CD4-positive, alpha-beta T cell (primary cell): ENCODE results near the gene COPE. TPM values are rescaled to one million over a fixed set of nuclear protein-coding genes. Genes with fewer than 3 reads are reported as not detected.
"Not testable (repeated sequence)": the region's sequence is repeated elsewhere in the genome, so short reads cannot be mapped to it uniquely, and the experiment has no call there.

Source experiments
- ATAC-seq: fragments of 200-7000 bp; cut with Tn5 transposase; one replicate; pipeline ENCODE4 v1.10.0; 2022; ENCODE audit warnings: mild to moderate bottlenecking; ENCODE audit not compliant: poor library complexity
- CTCF ChIA-PET: fragments of 350-600 bp; sonication (Branson Sonifier 250); formaldehyde crosslinking; loops from one replicate; lab custom pipeline; 2021; ENCODE audit warnings: antibody characterized with exemption, inconsistent platforms; lab: Charles Lee
- POLR2A ChIA-PET: fragments of 350-600 bp; sonication (Branson Sonifier 250); formaldehyde crosslinking; loops from one replicate; lab custom pipeline; 2021; ENCODE audit warnings: antibody characterized with exemption, inconsistent platforms; lab: Charles Lee
- DNase-seq, 14 experiments: peaks; one replicate each; pipeline ENCODE4 v3.0.0-alpha.2; 2013 to 2020; ENCODE audit warnings: mixed read lengths in 2 of 14
- H3K27ac ChIP-seq, 2 donors: one replicate each; pipeline versions ENCODE4 v1.5.1 to v1.7.0; 2013; ENCODE audit warnings: low read length in 2 of 2, low read depth in 1 of 2, mild to moderate bottlenecking in 1 of 2
- H3K27me3 ChIP-seq, 2 experiments: 1 replicate in 1 of 2; 2 replicates in 1 of 2; pipeline versions ENCODE4 v1.6.1 to v1.7.0; 2013; ENCODE audit warnings: low read length in 2 of 2, control low read depth in 1 of 2, mild to moderate bottlenecking in 1 of 2, moderate library complexity in 1 of 2; ENCODE audit not compliant: insufficient read depth in 2 of 2, control insufficient read depth in 1 of 2
- H3K36me3 ChIP-seq: one replicate; pipeline ENCODE4 v1.6.1; 2013; ENCODE audit warnings: low read length, control low read depth; ENCODE audit not compliant: insufficient read depth
- H3K4me1 ChIP-seq: one replicate; pipeline ENCODE4 v1.6.1; 2013; ENCODE audit warnings: low read length, control low read depth; ENCODE audit not compliant: insufficient read depth
- H3K4me3 ChIP-seq: one replicate; pipeline ENCODE4 v1.5.1; 2013; ENCODE audit warnings: mild to moderate bottlenecking, low read length, moderate library complexity
- H3K9me3 ChIP-seq, 2 experiments: 1 replicate in 1 of 2; 2 replicates in 1 of 2; pipeline versions ENCODE4 v1.6.1 to v1.7.0; 2013; ENCODE audit warnings: low read length in 2 of 2, mild to moderate bottlenecking in 2 of 2, control low read depth in 1 of 2, moderate library complexity in 1 of 2; ENCODE audit not compliant: control insufficient read depth in 1 of 2, insufficient read depth in 1 of 2
- H3K27ac Mint-ChIP-seq: one replicate; pipeline ENCODE4 v1.8.0; 2020; ENCODE audit warnings: mixed read lengths
- H3K27me3 Mint-ChIP-seq: one replicate; pipeline ENCODE4 v1.8.0; 2021; ENCODE audit warnings: mixed read lengths
- H3K36me3 Mint-ChIP-seq: one replicate; pipeline ENCODE4 v1.8.0; 2021; ENCODE audit warnings: low read depth, mixed read lengths
- H3K4me1 Mint-ChIP-seq: one replicate; pipeline ENCODE4 v1.8.0; 2021; ENCODE audit warnings: low read depth, mixed read lengths
- H3K4me3 Mint-ChIP-seq: one replicate; pipeline ENCODE4 v1.8.0; 2020; ENCODE audit warnings: mild to moderate bottlenecking, mixed read lengths
- H3K9me3 Mint-ChIP-seq: one replicate; pipeline ENCODE4 v1.8.0; 2020; ENCODE audit warnings: mixed read lengths
- CTCF ChIP-seq: fragments of 200-600 bp; IDR thresholded peaks from one replicate; pipeline ENCODE4 v1.8.0; 2022; ENCODE audit warnings: antibody characterized with exemption, mild to moderate bottlenecking
- intact Hi-C, 2 experiments: fragments of 100-400 bp; cut with DNase I in 1 of 2; cut with micrococcal nuclease in 1 of 2; formaldehyde crosslinking; loops; one replicate each; pipeline versions ENCODE4 v1.15.1 to v1.9.0; 2023 to 2025; cut with DNase I, micrococcal nuclease
- total RNA-seq, 174 experiments: library from RNA in 2 of 174; stranded (reverse) in 2 of 174; gene quantifications; one replicate each; pipeline ENCODE4 v1.2.3 and lab custom pipeline; 2021 to 2026

Gene COPE
- total RNA-seq, 2 experiments from 2014 or later = 135 to 143 TPM

GRCh38 chr19:18920400-18920799 lies 1.2 kb upstream of the COPE start:
- peaks cover 65% of the 10 kb centered on the region for H3K36me3 Mint-ChIP-seq
- intact Hi-C loops = loop anchor here in 1 of 2 experiments (2.0 kb wide), 1 partner anchor 20 kb away; the partner anchor contains the start of gene HOMER3
- no peaks in the 10 kb centered on the region for H3K27me3 Mint-ChIP-seq
- Histone ChIP-seq H3K27me3 (no peaks in the 10 kb centered on the region), H3K36me3 (peaks cover 48% of the 10 kb centered on the region), H3K27ac (peak overlapping the region in 1 of 2 donors; percentile 56), H3K9me3 (no peaks in the 10 kb centered on the region), H3K4me3 (peak overlapping the region; percentile 65), H3K4me1 (peaks cover 41% of the 10 kb centered on the region)
- H3K4me1 Mint-ChIP-seq = peaks cover 42% of the 10 kb centered on the region
- H3K27ac Mint-ChIP-seq = peak overlapping the region; percentile 66
- POLR2A ChIA-PET = interaction anchor here (1.1 to 2.7 kb wide), 4 partner anchors 15 to 363 kb away, joined by 3 to 23 read pairs (median 13); partner anchors contain the start of genes KXD1, REX1BD and UBA52
- H3K4me3 Mint-ChIP-seq = peak overlapping the region; percentile 84
- CTCF ChIA-PET = no interaction called here
- ATAC-seq = no peak
- DNase-seq = no peak
- H3K9me3 Mint-ChIP-seq = no peaks in the 10 kb centered on the region
- TF ChIP-seq CTCF = no peak

DNA sequence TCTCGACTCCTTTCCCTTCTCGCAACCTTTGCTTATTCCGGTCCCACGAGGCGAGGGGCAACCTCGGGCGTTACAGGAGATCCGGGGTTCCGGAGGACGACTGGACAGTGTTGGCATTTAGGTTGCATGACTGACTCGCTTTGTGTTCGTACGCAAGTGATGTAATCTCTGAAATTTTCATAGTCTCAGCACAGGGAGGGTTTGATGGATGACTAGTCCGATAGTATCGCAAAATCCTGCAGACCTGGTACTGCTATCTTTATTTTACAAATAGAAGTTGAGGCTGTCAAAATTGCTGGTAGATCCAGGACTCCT lies 670 bp upstream of the COPE start:
- Histone ChIP-seq H3K9me3 (no peaks in the 10 kb centered on the region), H3K4me1 (peaks cover 46% of the 10 kb centered on the region), H3K27me3 (no peaks in the 10 kb centered on the region), H3K4me3 (peak overlapping the region; percentile 65), H3K27ac (peak overlapping the region; percentile 51 to 56), H3K36me3 (peaks cover 48% of the 10 kb centered on the region)
- Mint-ChIP-seq H3K4me3 (peak overlapping the region; percentile 84), H3K9me3 (no peaks in the 10 kb centered on the region), H3K4me1 (peaks cover 42% of the 10 kb centered on the region), H3K36me3 (peaks cover 70% of the 10 kb centered on the region), H3K27ac (peak overlapping the region; percentile 66), H3K27me3 (no peaks in the 10 kb centered on the region)
- ATAC-seq (no peak), DNase-seq (no peak)
- intact Hi-C loops = loop anchor here (1.0 to 5.0 kb wide), 11 partner anchors 12 to 402 kb away; partner anchors contain the start of genes ELL (in 2 of the 2), ARMC6 (in 1 of the 2), CRTC1 (in 1 of the 2) and HOMER3 (in 1 of the 2)
- CTCF ChIA-PET = interaction anchor here (0.8 to 1.4 kb wide), 2 partner anchors 91 to 331 kb away, joined by 3 to 4 read pairs; partner anchors contain the start of gene REX1BD
- no peak for TF ChIP-seq CTCF
- POLR2A ChIA-PET = interaction anchor here (0.9 to 2.7 kb wide), 20 partner anchors 10 to 1653 kb away, joined by 3 to 23 read pairs (median 6); partner anchors contain the start of genes BABAM1, ELL, JUND and KXD1

GRCh38 chr19:18917593-18917992 lies 1.6 kb downstream of the COPE start:
- CTCF ChIA-PET, H3K9me3 Mint-ChIP-seq, H3K27me3 ChIP-seq, DNase-seq, POLR2A ChIA-PET, H3K9me3 ChIP-seq, ATAC-seq, H3K27me3 Mint-ChIP-seq, H3K27ac ChIP-seq, H3K4me3 ChIP-seq: not testable (repeated sequence)
- peaks cover 62% of the 10 kb centered on the region for H3K4me1 ChIP-seq
- H3K4me3 Mint-ChIP-seq = peak overlapping the region; percentile 79
- peaks cover 49% of the 10 kb centered on the region for H3K4me1 Mint-ChIP-seq
- peaks cover 65% of the 10 kb centered on the region for H3K36me3 Mint-ChIP-seq
- H3K27ac Mint-ChIP-seq = peak overlapping the region; percentile 51
- intact Hi-C loops = loop anchor here in 1 of 2 experiments (5.0 kb wide), 4 partner anchors 85 to 405 kb away; partner anchors contain the start of genes ELL, MAU2, SUGP1 and UPF1
- peaks cover 42% of the 10 kb centered on the region for H3K36me3 ChIP-seq
